Measurements from ENCODE around the gene FRMPD1. TPM values are rescaled to one million over a fixed set of nuclear protein-coding genes. Genes with fewer than 3 reads are reported as not detected.
A peak's percentile ranks its signal among the peaks of the same experiment; 100 is the strongest.

FRMPD1 gene
- total and polyA plus RNA-seq, 2 of the 4 experiments (the other 2 are of a cell fraction): not detected

DNA sequence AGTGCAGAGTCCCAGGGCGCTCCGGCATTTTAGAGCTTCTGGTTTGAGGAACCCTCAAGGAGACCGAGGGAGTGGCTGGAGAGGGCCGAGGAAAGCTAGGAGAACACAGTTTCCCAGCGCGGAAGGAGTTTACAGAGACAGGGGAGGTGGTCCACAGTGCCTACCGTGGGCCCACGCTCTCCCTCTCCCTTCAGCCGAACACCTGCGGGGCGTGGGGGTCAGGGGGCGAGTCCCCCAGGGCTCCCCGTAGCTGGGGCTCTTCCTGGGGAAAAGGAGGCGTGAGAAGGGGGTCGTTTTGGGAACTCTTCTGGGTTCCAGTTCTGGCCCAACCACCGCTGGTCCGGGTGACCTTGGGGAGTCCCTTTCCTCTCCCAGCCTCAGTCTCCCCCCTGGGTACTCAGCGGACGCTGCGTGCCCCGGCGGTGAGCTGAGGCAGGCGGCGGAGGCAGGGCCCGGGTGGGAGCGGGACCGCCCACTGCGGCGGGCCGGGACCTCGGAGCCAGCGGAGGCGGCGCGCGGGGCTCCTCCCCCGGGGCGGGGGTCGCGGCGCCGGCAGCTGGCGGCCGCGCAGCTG lies 368 bp upstream of the FRMPD1 start:
- Histone ChIP-seq H4K20me1 (ENCODE audit: insufficient read depth, low read length) (no peaks in the 10 kb centered on the region), H2BK15ac (ENCODE audit: low read depth, low read length) (no peak overlapping the region), H3K9ac (ENCODE audit: low read depth, low read length) (no peak overlapping the region), H3K4ac (ENCODE audit: low read depth, low read length) (no peak overlapping the region), H3K23ac (ENCODE audit: low read depth, low read length) (no peak overlapping the region), H3K27ac (ENCODE audit: insufficient read depth, low read length) (no peak overlapping the region), H3K4me2 (ENCODE audit: low read depth, low read length) (no peak overlapping the region), H3K18ac (ENCODE audit: low read depth, low read length) (no peak overlapping the region), H2BK20ac (ENCODE audit: low read depth, low read length) (no peak overlapping the region), H4K5ac (ENCODE audit: low read depth, low read length) (no peak overlapping the region), H3K4me3 (ENCODE audit: insufficient read depth, low read depth, low read length) (peak overlapping the region; percentile 68), H2BK5ac (ENCODE audit: low read depth, low read length, poor library complexity, severe bottlenecking) (no peak overlapping the region), H3K14ac (replicated peaks; ENCODE audit: low read depth, low read length) (no peak overlapping the region), H2AK5ac (ENCODE audit: low read depth, low read length) (no peak overlapping the region), H4K8ac (ENCODE audit: low read depth in 2 of 2, low read length in 2 of 2) (no peak overlapping the region), H2BK120ac (ENCODE audit: low read depth, low read length) (no peak overlapping the region), H3K4me1 (ENCODE audit: control insufficient read depth, insufficient read depth, low read length) (peaks cover 3% of the 10 kb centered on the region; the same call in 1 of the 2 replicates), H3K56ac (ENCODE audit: extremely low read depth, insufficient read depth, low read length) (no peak overlapping the region), H3K9me1 (ENCODE audit: insufficient read depth, low read length) (peaks cover 4% of the 10 kb centered on the region; the same call in 1 of the 2 replicates), H3K27me3 (ENCODE audit: control insufficient read depth, insufficient read depth, low read length) (peaks cover 74% of the 10 kb centered on the region), H3K9me3 (ENCODE audit: control insufficient read depth, insufficient read depth, low read length) (peaks cover 2% of the 10 kb centered on the region; the same call in 1 of the 2 replicates), H2AK9ac (replicated peaks; ENCODE audit: low read depth, low read length, poor library complexity) (no peak overlapping the region), H3K36me3 (ENCODE audit: control insufficient read depth, insufficient read depth, low read length) (no peaks in the 10 kb centered on the region), H4K91ac (ENCODE audit: insufficient read depth, low read depth, low read length) (no peak overlapping the region), H2AFZ (replicated peaks; ENCODE audit: low read length, poor library complexity) (peak overlapping the region; percentile 52), H3K79me1 (ENCODE audit: low read depth in 1 of 2, low read length in 2 of 2) (no peaks in the 10 kb centered on the region)
- CTCF ChIA-PET: no interaction called here
- WGBS, 2 experiments (ENCODE audit: extremely low coverage in 2 of 2, insufficient read length in 1 of 2): 12% methylated on average over 5 of the region's 45 CpGs; no CpG with 5 or more reads in 1 of the 2 experiments
- no peak for ATAC-seq (ENCODE audit: low read depth)
- DNase-seq: no peak
- intact Hi-C loops (cut with micrococcal nuclease) (no loop called here), dilution Hi-C loops (cut with HindIII; ENCODE audit: low sequenced_read_pairs, unreplicated experiment) (no loop called here), in situ Hi-C loops (cut with MboI; ENCODE audit: low sequenced_read_pairs) (no loop called here)
- POLR2A ChIA-PET (ENCODE audit: unreplicated experiment): no interaction called here
- no TSS peak for BruUV-seq (replicated peaks)
- TF ChIP-seq RAD21 (IDR thresholded peaks at IDR 0.05; ENCODE audit: low read length): no peak
- TF ChIP-seq NFE2L2 (IDR thresholded peaks at IDR 0.05; ENCODE audit: low read depth, low read length): no peak
- TF ChIP-seq MAFK (IDR thresholded peaks at IDR 0.05; ENCODE audit: low read depth, low read length): no peak
- TF ChIP-seq, protein P1, sequence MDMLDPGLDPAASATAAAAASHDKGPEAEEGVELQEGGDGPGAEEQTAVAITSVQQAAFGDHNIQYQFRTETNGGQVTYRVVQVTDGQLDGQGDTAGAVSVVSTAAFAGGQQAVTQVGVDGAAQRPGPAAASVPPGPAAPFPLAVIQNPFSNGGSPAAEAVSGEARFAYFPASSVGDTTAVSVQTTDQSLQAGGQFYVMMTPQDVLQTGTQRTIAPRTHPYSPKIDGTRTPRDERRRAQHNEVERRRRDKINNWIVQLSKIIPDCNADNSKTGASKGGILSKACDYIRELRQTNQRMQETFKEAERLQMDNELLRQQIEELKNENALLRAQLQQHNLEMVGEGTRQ (IDR thresholded peaks at IDR 0.05; ENCODE audit: low read depth, low read length): no peak
- no peak for TF ChIP-seq MXI1 (IDR thresholded peaks at IDR 0.05; ENCODE audit: borderline replicate concordance, low read depth, low read length)
- TF ChIP-seq CHD1 (IDR thresholded peaks at IDR 0.05; ENCODE audit: low read depth, low read length): no peak
- TF ChIP-seq RFX5 (IDR thresholded peaks at IDR 0.05; ENCODE audit: low read depth, low read length): no peak
- TF ChIP-seq CEBPB (IDR thresholded peaks at IDR 0.05; ENCODE audit: low read depth, low read length): no peak
- TF ChIP-seq SMC3 (IDR thresholded peaks at IDR 0.05; ENCODE audit: low read depth, low read length): no peak
- TF ChIP-seq BHLHE40 (IDR thresholded peaks at IDR 0.05; ENCODE audit: low read depth, low read length): no peak
- no peak for TF ChIP-seq POLR2A (IDR thresholded peaks at IDR 0.05; ENCODE audit: low read depth, low read length)
- no peak for TF ChIP-seq MAZ (IDR thresholded peaks at IDR 0.05; ENCODE audit: borderline replicate concordance, low read depth, low read length)
- no peak for TF ChIP-seq FOS (IDR thresholded peaks at IDR 0.05; ENCODE audit: low read depth, low read length)
- TF ChIP-seq, protein P2, sequence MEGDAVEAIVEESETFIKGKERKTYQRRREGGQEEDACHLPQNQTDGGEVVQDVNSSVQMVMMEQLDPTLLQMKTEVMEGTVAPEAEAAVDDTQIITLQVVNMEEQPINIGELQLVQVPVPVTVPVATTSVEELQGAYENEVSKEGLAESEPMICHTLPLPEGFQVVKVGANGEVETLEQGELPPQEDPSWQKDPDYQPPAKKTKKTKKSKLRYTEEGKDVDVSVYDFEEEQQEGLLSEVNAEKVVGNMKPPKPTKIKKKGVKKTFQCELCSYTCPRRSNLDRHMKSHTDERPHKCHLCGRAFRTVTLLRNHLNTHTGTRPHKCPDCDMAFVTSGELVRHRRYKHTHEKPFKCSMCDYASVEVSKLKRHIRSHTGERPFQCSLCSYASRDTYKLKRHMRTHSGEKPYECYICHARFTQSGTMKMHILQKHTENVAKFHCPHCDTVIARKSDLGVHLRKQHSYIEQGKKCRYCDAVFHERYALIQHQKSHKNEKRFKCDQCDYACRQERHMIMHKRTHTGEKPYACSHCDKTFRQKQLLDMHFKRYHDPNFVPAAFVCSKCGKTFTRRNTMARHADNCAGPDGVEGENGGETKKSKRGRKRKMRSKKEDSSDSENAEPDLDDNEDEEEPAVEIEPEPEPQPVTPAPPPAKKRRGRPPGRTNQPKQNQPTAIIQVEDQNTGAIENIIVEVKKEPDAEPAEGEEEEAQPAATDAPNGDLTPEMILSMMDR (conservative IDR thresholded peaks at IDR 0.05; ENCODE audit: low read depth, low read length): no peak
- TF ChIP-seq, protein P3, sequence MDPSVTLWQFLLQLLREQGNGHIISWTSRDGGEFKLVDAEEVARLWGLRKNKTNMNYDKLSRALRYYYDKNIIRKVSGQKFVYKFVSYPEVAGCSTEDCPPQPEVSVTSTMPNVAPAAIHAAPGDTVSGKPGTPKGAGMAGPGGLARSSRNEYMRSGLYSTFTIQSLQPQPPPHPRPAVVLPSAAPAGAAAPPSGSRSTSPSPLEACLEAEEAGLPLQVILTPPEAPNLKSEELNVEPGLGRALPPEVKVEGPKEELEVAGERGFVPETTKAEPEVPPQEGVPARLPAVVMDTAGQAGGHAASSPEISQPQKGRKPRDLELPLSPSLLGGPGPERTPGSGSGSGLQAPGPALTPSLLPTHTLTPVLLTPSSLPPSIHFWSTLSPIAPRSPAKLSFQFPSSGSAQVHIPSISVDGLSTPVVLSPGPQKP (IDR thresholded peaks at IDR 0.05; ENCODE audit: borderline replicate concordance, low read depth, low read length): no peak
- no peak for TF ChIP-seq RCOR1 (IDR thresholded peaks at IDR 0.05; ENCODE audit: insufficient replicate concordance, low read length)

All from IMR-90 (cell line).